ENCODE measurements around the gene TRAF3.

The TRAF3 gene

DNA sequence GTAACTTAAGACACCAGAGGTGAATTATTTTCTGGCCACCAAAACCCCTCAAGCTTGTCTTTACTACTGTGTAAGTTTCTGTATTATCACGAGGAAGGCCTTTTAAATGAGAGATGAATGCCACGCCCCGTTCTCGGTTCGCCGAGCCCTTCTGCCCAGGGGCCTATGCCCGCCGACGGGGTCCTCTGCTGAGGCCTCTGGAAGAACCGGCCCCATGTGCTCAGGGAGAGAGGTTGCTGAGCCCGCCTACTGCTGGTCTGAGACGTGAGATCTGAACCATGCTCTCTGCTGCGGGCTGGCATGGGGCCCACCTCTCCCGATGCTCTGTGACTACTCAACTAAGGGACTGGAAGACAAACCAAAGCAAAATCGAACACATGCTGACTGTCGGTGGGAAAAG lies 166.2 kb downstream of the TRAF3 start:
- DNase-seq, result peak; percentile 43

DNA sequence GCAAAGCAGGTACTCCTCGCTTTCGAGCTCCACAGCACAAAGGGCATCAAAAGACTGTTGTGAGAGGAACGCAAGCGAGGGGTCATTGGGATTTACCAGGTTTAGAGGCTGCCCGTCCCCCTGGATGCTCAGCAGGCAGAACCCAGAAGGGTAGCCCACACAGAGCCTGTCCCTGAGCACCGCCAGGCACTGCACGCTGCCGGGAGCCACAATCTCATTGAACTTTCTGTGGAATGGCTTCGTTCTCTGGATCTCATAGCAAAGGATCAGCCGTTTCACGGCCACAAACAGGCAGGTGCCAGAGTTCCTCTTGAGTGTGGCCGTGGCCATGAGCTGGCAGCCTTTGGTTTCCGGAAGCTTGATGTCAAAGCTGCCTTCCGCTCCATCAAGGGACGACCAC lies 166.7 kb downstream of the TRAF3 start:
- no peak for DNase-seq

DNA sequence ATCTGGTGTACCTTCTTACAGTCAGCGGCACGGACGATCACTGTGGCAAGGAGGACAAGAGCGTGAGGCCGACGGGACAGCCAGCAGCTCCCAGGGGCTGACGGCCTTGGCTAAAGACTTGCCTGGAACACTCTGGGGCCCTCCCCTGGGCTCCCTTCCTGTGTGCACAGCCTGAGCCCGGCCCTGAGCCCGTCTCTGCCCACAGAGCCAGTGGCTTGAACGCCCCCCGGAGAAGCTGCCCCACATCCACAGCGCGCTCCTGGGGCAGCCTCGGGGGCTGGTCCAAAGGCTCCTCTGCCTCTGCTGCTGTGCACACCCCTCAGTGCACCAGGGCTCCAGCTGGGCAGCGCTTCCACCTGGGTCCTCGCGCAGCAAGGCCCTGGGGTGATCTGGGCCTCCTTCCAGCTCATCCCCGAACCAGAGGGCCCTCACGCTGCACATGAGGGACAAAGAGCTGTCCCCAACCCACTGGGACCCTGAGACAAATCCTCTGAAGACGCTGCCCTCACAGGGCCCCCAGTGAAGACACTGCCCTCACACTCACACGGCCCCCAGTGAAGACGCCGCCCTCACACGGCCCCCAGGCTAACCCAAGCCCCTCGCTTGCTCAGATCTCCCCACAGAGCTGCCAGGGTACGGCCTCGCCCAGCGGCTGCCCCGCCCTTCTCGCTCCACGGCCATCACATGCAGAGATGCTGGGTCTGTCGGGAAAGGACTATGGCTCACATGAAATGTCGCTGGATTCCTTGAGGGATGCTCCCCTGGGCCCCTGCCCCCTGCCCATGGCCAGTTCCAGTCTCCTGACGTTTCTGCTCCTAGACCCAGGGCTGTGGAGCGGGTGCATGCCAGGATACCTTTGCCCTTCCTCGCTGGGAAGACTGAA lies 167.4 kb downstream of the TRAF3 start:
- peak; percentile 50 for DNase-seq

DNA sequence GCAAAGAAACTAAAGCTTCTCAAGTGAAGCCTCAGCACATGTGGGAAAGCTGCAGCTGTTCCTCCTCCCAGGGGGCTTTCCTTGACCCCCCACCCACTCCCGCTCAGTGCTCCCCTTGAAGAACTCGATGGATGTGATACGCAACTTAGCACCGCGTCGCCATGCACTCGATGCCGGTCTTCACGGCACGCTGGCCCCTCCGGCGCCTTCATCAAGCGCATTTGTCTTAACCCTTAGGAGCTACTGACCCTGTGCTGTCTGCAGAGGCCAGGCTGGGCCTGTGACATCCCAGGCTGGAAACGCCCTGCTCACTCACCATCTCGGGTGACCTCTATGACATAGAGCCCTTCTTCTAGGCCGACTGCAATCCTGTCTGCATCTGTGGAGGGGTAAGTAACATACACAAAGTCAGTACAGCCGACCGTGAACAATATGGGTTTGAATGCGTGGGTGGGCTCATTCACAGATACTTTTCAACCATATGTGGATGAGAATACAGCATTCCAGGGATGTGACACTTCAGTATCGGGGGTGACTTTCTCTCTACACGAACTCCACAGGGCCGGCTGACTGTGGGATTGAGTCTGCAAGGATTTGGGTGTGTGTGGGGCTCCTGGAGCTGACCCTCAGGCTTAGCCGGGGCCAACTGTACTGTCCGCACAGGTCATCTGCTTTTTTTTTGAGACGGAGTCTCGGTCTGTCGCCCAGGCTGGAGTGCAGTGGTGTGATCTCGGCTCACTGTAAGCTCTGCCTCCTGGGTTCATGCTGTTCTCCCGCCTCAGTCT lies 168.3 kb downstream of the TRAF3 start:
- DNase-seq, result no peak

DNA sequence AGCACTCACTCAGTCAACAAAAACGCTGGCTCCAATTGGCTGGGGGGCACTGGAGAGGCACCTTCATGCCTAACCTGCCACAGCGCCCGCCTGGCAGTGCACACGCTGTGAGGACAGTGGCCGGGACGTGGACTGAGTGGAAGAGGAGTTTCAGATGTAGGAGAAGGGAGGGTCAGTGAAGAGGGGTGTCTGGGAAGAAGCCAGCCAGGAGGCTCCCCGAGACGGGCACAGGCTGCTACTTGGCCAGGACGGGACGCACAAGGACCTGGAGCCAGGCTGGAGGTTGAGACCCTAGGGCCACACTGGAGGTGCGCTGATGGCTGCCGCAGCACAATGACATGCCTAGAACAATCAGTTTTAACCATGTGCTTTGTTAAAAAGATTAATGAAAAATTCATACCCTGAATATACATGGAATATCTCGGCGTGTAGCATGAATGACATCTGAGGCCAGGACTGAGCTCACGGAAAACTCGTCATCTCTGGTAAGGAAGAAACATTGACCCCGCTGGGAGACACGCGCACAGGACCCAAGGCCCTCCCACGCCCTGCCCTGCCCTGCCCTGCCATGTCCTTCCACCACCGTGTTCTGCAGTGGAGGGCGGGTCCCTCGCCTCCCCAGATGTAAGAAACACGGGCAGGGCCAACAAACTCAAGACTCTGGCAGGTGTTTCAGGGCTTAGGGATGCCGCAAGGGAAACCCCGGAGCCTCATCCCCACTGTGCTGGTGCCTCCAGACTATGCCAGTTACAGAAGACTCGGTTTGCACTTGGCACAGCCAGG lies 170.3 kb downstream of the TRAF3 start:
- peak; percentile 34 for DNase-seq

DNA sequence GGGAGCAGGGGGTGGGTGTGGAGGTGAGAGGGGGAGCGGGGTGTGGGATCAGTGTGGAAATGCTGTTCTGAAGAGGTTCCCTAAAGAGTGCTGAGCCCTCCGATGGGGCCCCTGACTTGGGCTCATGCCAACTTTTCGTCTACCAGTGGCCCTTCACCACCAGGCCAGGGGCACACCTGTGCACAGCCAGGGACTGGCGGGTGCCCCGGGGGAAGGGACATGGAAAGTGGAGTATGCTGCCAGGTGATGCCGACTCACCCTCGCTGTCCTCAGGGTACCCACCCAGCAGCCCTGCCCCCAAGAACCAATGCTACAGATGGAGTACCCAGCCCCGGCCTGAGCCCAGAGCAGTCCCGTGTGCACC lies 171.4 kb downstream of the TRAF3 start:
- DNase-seq, result no peak

DNA sequence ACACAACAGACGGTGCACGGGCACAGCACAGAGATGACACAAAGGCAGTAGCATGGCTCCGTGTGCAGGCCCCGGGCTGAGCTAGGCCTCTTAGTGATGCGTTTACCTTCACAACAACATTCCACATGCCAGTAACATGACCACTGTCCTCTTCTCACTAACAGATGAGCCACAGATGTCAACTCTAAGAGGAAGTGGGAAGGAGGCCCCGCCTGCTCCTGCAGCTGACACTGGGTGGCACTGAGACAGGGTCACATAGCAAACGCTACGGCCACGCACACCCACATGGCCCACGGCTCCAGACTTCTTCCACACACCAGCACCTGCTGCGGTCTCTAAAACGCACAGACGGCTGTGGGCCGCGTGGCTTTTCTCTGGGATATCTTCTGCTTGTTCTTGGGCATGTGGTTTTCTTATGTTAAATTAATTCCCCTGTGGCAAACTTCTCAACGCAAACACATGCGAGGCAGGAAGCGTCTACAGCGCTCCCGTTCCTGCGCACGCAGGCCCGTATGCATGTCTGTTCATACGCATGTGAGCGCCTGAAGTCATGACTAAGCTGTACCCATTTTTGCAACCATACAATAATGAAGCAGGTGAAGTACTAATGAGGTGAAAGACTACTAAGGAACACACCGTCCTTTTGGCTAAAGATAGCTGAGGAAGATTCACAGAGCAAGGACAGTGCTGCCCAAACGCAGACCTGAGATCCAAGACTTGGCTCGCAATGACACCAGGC lies 172.0 kb downstream of the TRAF3 start:
- DNase-seq, result peak; percentile 56

DNA sequence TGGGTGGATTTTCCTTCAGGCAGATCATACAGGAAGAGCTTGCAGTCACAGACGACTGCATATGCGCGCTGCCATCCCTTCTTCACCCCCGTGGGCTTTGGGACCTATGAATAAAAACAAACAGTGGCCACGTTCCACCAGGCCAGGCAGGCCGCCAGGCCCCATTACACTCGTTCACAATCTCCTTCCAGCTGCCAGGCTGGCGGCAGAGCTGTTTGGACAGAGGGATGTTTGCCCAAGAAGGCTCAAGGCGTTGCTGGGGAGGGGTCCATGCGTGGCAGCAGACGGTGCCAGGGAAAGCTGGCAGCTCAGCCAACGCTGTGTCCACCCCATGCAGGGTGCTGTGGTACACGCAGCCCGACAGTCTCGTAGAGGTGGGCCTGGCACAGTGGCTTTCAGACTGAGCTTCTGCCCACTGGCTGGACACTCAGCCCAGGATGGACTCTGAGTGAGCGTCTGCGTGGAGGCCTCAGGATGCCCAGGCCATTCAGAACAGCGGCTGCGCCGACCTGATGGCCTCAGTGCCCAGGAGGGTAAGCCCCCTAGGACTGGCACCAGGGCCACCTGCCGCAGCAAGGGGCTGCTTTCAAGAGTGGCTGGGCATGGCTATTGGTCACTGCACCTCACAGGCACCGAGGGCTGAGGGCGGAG lies 172.7 kb downstream of the TRAF3 start:
- DNase-seq, result peak; percentile 49

DNA sequence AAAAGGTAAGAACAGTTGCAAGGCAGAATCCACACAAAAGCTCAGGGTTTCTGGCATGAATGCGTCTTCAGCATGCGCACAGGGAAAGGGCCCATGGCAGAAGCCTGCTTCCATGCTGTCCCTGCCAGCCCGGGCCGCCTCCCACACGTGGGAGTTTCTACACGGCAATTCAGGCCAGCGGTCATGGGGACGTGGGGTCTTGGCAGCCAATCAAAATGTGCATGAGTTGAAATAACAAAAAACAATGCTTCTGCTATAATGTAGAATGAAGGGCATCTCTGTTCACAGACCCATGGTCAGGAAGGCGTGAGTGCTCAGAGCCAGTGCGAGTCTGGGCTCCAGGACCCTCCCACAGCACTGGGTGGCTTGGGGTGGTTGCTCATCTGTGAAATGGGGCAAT lies 173.8 kb downstream of the TRAF3 start:
- peak; percentile 37 for DNase-seq

DNA sequence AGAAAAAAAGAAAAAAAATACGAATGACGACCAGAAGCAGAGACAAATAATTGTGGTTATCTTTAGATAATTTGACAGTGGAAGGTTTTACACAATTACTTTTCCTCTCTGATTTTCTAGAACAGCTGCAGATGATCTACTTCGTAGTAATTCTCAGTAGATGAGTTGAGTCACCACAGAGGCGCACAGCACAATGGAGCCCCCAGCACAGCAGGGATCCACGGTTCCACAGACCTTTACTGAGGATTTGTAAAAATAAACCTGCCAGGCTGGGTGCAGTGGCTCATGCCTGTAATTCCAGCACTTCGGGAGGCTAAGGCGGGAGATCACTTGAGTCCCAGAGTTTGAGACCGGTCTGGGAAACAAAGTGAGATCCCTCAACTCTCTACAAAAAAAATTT lies 174.6 kb downstream of the TRAF3 start:
- no peak for DNase-seq

DNA sequence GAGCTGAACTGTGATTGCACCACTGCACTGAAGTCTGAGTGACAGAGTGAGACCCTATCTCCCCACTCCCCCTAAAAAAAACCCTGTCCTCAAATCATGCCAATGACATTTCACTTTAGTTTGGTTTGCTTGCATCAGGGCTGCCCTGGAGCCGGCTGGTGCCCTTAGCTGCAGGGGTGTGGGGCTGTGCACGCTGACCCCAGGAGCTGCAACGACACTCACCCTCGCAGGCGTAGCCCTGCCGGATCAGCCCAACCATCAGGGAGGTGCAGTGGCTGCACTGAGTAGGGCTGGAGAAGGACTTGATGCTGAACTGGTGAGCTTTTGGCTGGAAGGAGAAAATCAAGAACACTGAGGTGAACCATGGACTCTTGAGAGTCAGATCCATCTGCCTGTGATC lies 175.0 kb downstream of the TRAF3 start:
- DNase-seq, result peak; percentile 35

DNA sequence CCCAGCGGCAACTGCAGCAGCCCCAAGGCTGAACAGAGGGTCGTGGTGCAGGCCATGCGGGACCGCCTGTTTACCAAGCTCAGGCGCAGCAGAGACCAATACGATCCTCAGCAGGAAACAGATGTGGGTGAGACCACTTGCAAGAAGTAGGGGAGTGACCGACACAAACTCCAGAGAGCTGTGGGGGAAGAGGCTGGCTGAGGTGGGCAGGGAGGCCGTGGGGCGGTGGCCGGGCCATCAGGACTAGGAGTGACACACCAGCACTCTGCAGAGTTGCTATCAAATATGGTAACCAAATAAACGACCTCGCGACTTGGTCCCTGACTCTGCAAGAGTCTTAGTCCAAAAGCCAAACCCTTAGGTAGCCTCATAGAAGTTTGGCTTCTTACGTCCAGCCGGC lies 175.9 kb downstream of the TRAF3 start:
- peak; percentile 36 for DNase-seq

DNA sequence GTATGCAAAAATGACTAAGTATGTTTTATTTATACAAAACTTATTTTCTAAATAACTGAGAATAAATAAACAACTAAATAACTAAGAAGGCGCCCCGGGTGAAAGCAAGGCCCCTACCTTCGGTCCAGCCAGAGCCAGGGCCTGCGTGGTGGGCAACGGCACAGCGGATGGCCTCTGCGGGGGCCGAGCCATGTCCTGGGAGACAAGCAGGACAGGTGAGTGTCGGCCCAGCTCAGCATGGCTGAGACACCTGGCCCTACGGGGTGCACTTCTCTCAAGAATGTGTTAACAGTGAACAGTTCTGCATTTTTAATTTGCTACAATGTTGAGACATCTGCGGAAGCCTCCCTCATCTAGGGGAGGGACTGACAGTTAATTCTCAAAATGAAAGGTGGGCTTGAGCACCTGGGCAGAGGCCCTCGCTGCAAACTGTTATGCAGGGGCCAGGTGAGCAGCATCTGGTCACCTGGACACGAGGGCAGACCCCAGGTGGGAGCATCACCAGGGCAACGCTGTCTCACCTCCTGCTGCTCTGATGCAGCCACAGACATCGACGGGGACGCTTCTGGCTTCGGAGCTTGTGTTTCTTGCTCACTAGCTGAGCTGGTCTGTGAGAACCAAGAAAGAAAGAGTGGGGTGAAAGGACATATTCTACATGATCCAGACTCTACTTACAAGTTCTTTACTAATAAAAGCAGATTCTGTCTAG lies 177.0 kb downstream of the TRAF3 start:
- no peak for DNase-seq

DNA sequence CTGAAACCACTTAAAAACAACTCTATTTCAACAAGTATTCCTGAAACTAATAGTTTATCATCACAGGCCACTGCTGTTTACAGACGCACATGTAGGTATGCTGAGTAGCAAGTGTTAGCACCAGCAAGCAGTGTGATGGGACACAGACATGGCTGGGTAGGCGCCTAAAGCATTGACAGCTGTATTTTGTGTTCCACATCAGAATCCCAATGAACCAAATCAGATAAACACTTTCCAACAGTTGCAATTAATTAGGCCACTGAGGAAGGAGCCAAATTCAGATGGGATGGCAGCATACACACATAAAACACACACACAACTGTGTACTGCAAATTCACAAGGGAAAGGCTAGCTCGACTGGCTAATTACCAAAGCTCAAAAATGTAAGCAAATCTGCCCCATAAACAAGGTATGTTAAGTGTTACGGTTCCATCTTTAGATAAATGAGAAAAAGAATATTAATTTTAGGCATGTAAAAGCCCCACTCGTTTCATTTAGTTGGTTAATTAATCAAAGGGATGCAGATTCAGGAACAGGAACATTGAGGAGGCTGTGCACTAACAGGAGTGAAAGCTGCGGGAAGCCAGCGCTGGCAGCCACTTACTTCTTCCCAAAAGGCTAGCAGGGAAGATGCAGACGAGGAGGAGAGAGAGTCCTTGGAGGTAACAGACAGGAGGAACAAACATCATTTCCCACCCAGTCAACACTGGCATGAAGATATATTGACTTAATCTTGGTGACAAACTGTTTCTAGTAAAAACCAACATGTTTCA lies 178.6 kb downstream of the TRAF3 start:
- no peak for DNase-seq

DNA sequence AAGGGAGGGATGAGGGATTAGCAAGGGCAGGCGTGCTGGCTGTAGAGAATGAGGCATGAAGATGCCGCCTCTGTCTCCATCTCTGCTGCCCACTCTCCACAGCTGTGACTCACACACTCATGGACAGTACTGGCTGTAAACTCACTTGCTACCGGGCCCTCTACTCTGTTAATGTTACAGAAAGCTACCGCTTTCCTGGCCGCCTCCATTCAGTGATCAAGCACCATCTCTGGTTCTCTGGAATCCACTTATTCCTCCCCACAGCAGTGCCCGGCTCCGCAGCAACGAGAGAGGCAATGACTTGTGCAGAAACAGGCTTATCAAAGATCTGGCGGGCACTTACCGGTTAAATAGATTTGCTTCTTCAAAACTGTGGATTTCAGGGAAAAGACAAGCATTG lies 180.0 kb downstream of the TRAF3 start:
- DNase-seq, result no peak

DNA sequence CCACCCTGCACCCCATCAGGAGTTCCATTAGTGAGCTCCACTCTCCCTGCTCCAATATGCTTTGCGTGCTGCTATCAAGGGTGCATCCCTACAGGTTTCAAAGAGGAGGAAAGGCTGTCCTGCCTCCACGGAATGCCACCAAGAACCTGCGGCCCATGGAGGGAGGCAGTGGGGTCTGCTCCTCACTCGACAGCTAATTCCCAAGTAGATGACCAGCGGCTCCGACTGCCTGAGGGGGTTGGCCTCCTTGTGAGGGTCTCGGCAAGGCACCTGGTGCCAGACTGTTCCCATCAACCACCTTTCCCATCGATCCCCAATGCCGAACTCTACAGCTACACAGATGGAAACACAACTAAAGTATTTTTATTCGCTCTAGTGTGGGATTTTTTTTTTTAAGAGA lies 181.2 kb downstream of the TRAF3 start:
- no peak for DNase-seq

Data from islet precursor cell (in vitro differentiated cells).